GM12875 (cell line): ENCODE data around the gene MT1H.

Experiments
- H3K4me3 ChIP-seq: one replicate; pipeline ENCODE4 v1.5.1; 2011; ENCODE audit warnings: low read depth, low read length, control low read depth
- CTCF ChIP-seq: IDR thresholded peaks from 2 replicates; pipeline ENCODE4 v1.5.1; 2011; ENCODE audit warnings: low read depth, mild to moderate bottlenecking, control low read depth, inconsistent platforms, low read length, moderate library complexity, borderline replicate concordance; ENCODE audit not compliant: insufficient read depth

The MT1H gene

GRCh38 chr16:56647641-56648431 lies 21.8 kb upstream of the MT1H start:
- H3K4me3 ChIP-seq = no peak overlapping the region
- no peak for TF ChIP-seq CTCF

DNA sequence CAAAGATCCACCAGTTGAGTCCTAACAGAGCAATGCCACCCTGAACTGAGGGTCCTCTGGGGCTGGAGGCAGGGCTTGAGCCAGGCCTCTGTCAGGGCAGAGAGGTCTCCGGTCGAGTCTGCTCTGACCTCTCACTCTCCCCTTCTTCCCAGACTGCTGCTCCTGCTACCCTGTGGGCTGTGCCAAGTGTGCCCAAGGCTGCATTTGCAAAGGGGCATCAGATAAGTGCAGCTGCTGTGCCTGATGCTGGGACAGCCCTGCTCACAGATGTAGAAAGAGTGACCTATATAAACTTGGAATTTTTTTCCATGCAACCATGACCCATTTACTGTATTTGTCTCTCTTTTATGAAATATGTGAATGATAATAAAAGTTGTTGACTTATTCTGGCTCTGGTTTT lies 20.3 kb upstream of the MT1H start:
- H3K4me3 ChIP-seq = no peak overlapping the region
- no peak for TF ChIP-seq CTCF

GRCh38 chr16:56649820-56650219 lies 19.8 kb upstream of the MT1H start:
- no peak for TF ChIP-seq CTCF

DNA sequence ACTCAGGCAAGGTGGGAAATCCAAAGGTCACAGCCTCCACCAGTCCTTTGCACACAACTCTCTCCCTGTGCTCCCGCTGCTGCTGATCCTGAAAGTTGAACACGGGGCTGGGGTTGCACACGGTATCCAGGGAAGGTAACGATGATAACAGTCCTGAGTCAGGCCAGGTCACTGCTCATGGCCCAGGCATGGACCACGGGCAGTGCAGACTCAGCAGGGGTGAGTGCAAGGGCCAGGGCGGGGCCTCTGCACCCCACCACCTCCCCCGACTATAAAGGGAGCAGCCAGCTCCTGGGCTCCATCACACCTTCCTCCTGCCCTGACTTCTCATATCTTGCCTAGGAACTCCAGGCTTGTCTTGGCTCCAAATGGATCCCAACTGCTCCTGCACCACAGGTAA lies 18.0 kb upstream of the MT1H start, which contains the start of gene MT1B:
TSS of gene MT1B (plus strand) at position 301 of the 400 bp plus-strand sequence. CDS start at position 369, 68 bp downstream.
- TF ChIP-seq CTCF = no peak
- H3K4me3 ChIP-seq = no peak within 1 kb of the TSS

More at GRCh38 chr16:56649820-56650219, 19.8 kb upstream of the MT1H start:
- no peak overlapping the region for H3K4me3 ChIP-seq

DNA sequence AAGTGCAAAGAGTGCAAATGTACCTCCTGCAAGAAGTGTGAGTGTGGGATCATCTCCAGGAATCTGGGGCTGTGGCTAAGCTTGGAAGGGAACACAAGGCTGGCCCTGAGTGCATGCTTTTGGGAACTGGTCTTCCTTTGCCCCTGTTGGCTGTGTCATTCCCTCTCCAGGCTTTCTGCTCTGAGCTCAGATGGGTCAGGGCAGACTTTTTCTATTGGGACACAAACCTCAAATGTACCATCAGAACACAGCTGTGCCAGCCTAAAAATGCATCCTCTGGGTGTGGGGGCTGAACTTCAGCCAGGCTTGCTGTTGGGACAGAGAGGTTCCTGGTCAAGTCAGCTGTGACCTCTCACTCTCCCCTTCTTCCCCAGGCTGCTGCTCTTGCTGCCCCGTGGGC lies 17.0 kb upstream of the MT1H start:
- H3K4me3 ChIP-seq = no peak overlapping the region
- TF ChIP-seq CTCF = no peak

- TF ChIP-seq CTCF = no peak
- H3K4me3 ChIP-seq = no peak overlapping the region
These were observed 16.4 kb upstream of the MT1H start for GRCh38 chr16:56653218-56653617.
